ENCODE results near the gene ERCC6L2.

GRCh38 chr9:95963659-95964058 is 88.2 kb downstream of the ERCC6L2 start:
- TF ChIP-seq CTCF (IDR thresholded peaks at IDR 0.05) (no peak), EZH2 (IDR thresholded peaks at IDR 0.05) (no peak), EZH2phosphoT487 (IDR thresholded peaks at IDR 0.05) (no peak)

Measured in neural progenitor cell (in vitro differentiated cells).